B cell (primary cell): ENCODE measurements around the gene MPHOSPH6.

Experiments used
- EZH2 ChIP-seq: IDR thresholded peaks from 2 replicates; pipeline ENCODE4 v1.6.1; 2012; ENCODE audit warnings: borderline replicate concordance, low read depth, mild to moderate bottlenecking, moderate library complexity, low read length; ENCODE audit not compliant: insufficient read depth, poor library complexity, severe bottlenecking
- TF ChIP-seq, protein P1 (sequence below): fragments of 200-600 bp; IDR thresholded peaks from one replicate; pipeline ENCODE4 v1.8.0; 2022; ENCODE audit warnings: antibody characterized with exemption, mild to moderate bottlenecking

DNA sequence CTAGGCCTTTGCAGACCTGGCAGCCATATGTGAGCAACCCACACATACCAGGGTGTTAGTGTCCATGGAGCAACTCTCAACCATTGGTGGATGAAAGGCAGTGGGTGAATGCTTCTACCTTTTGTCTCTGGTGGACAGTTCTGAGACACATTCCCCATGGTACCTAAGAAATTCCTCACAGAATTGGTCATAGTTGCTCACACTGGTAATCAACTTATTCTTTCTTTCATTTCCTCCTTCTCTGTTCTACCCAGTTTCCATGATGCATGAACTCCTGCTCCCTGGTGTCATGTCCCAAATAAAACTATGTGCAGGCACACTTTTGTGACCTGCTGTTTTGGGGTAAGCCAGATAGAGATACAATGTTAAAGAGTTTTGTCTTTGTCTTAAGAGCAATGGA, 33.2 kb upstream of the MPHOSPH6 start:
- no peak for TF ChIP-seq EZH2
- TF ChIP-seq, protein P1, sequence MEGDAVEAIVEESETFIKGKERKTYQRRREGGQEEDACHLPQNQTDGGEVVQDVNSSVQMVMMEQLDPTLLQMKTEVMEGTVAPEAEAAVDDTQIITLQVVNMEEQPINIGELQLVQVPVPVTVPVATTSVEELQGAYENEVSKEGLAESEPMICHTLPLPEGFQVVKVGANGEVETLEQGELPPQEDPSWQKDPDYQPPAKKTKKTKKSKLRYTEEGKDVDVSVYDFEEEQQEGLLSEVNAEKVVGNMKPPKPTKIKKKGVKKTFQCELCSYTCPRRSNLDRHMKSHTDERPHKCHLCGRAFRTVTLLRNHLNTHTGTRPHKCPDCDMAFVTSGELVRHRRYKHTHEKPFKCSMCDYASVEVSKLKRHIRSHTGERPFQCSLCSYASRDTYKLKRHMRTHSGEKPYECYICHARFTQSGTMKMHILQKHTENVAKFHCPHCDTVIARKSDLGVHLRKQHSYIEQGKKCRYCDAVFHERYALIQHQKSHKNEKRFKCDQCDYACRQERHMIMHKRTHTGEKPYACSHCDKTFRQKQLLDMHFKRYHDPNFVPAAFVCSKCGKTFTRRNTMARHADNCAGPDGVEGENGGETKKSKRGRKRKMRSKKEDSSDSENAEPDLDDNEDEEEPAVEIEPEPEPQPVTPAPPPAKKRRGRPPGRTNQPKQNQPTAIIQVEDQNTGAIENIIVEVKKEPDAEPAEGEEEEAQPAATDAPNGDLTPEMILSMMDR: no peak
